GM10847 (cell line): ENCODE measurements around the gene MALAT1.

Source experiments
- POLR2A ChIP-seq: IDR thresholded peaks from 2 replicates; pipeline ENCODE4 v1.6.1; 2011; ENCODE audit not compliant: insufficient read length; ENCODE audit errors: extremely low read depth

MALAT1 gene

GRCh38 chr11:65503949-65504673, 5.3 kb downstream of the MALAT1 start:
- peak; percentile 39 for TF ChIP-seq POLR2A

- peak; percentile 21 for TF ChIP-seq POLR2A
Observed at GRCh38 chr11:65504674-65505465, 6.0 kb downstream of the MALAT1 start.

- TF ChIP-seq POLR2A: peak; percentile 55
Observed at GRCh38 chr11:65505466-65506289, 6.8 kb downstream of the MALAT1 start.

- no peak for TF ChIP-seq POLR2A
Observed at GRCh38 chr11:65506290-65506771, 7.5 kb downstream of the MALAT1 start.

- TF ChIP-seq POLR2A: peak; percentile 87
Observed at GRCh38 chr11:65506772-65507505, 8.1 kb downstream of the MALAT1 start.

- no peak for TF ChIP-seq POLR2A
Observed at GRCh38 chr11:65516135-65516968, 17.5 kb downstream of the MALAT1 start.

GRCh38 chr11:65524014-65524740, 25.3 kb downstream of the MALAT1 start:
- no peak for TF ChIP-seq POLR2A

- peak; percentile 25 for TF ChIP-seq POLR2A
Observed at GRCh38 chr11:65524741-65525545, 26.1 kb downstream of the MALAT1 start, which contains the start of gene SCYL1. Gene SCYL1 (plus strand): TSS chr11:65525083. CDS start chr11:65525154, 71 bp downstream.

GRCh38 chr11:65525546-65526480, 27.0 kb downstream of the MALAT1 start:
- no peak for TF ChIP-seq POLR2A

- no peak for TF ChIP-seq POLR2A
Observed at GRCh38 chr11:65526744-65527143, 27.9 kb downstream of the MALAT1 start.

GRCh38 chr11:65528819-65529350, 30.0 kb downstream of the MALAT1 start:
- no peak for TF ChIP-seq POLR2A
